IMR-90 (cell line): ENCODE results near the gene TBC1D22A. TPM values are rescaled to one million over a fixed set of nuclear protein-coding genes. Genes with fewer than 3 reads are reported as not detected.
A peak's percentile ranks its signal among the peaks of the same experiment; 100 is the strongest.

ENCODE experiments used
- ATAC-seq: fragments of 200-7000 bp; cut with Tn5 transposase; 2 replicates; pipeline ENCODE4 v1.9.1; 2020; ENCODE audit warnings: low read depth, mild to moderate bottlenecking, moderate library complexity
- BruUV-seq: library from RNA; stranded (reverse); fragments of 400-500 nt; replicated peaks from 2 replicates; lab custom pipeline; 2021; lab: Mats Ljungman, UMichigan
- CTCF ChIA-PET: fragments of 300-600 bp; formaldehyde crosslinking; extraction: SDS; loops from one replicate; lab custom pipeline; 2021; ENCODE audit warnings: antibody characterized with exemption; lab: Yijun Ruan, JAX
- POLR2A ChIA-PET: fragments of 300-600 bp; sonication (Branson Sonifier 250); formaldehyde crosslinking; loops from one replicate; lab custom pipeline; 2022; ENCODE audit warnings: antibody characterized with exemption; ENCODE audit not compliant: unreplicated experiment; lab: Charles Lee
- DNase-seq: peaks from one replicate; pipeline ENCODE4 v3.0.0; 2013
- H2AFZ ChIP-seq: replicated peaks from 2 replicates; pipeline ENCODE3; 2013; ENCODE audit warnings: low read length, mild to moderate bottlenecking; ENCODE audit not compliant: poor library complexity
- H2AK5ac ChIP-seq: 2 replicates; pipeline ENCODE4 v1.6.1; 2013; ENCODE audit warnings: low read depth, low read length, inconsistent platforms
- H2AK9ac ChIP-seq: replicated peaks from 2 replicates; pipeline ENCODE3; 2013; ENCODE audit warnings: mild to moderate bottlenecking, low read depth, low read length, moderate library complexity; ENCODE audit not compliant: poor library complexity
- H2BK120ac ChIP-seq: 2 replicates; pipeline ENCODE4 v1.6.1; 2013; ENCODE audit warnings: low read depth, low read length, inconsistent platforms
- H2BK15ac ChIP-seq: 3 replicates; pipeline ENCODE4 v1.6.1; 2013; ENCODE audit warnings: low read depth, low read length, inconsistent platforms
- H2BK20ac ChIP-seq: 2 replicates; pipeline ENCODE4 v1.6.1; 2013; ENCODE audit warnings: low read depth, mild to moderate bottlenecking, inconsistent platforms, low read length, moderate library complexity
- H2BK5ac ChIP-seq: 2 replicates; pipeline ENCODE4 v1.6.1; 2013; ENCODE audit warnings: mild to moderate bottlenecking, low read depth, low read length, inconsistent platforms; ENCODE audit not compliant: poor library complexity, severe bottlenecking
- H3K14ac ChIP-seq: replicated peaks from 2 replicates; pipeline ENCODE4 v1.6.1; 2013; ENCODE audit warnings: low read depth, low read length, inconsistent platforms
- H3K18ac ChIP-seq: 2 replicates; pipeline ENCODE4 v1.6.1; 2013; ENCODE audit warnings: low read depth, low read length, control low read depth
- H3K23ac ChIP-seq: 2 replicates; pipeline ENCODE4 v1.6.1; 2013; ENCODE audit warnings: low read depth, low read length, inconsistent platforms
- H3K27ac ChIP-seq: 2 replicates; pipeline ENCODE4 v1.5.1; 2013; ENCODE audit warnings: mild to moderate bottlenecking, control low read depth, low read length; ENCODE audit not compliant: insufficient read depth
- H3K27me3 ChIP-seq: 2 replicates; pipeline ENCODE4 v1.6.1; 2013; ENCODE audit warnings: low read length; ENCODE audit not compliant: control insufficient read depth, insufficient read depth
- H3K36me3 ChIP-seq: 2 replicates; pipeline ENCODE4 v1.6.1; 2013; ENCODE audit warnings: low read length, mixed read lengths; ENCODE audit not compliant: control insufficient read depth, insufficient read depth
- H3K4ac ChIP-seq: 2 replicates; pipeline ENCODE4 v1.6.1; 2013; ENCODE audit warnings: low read depth, low read length, inconsistent platforms
- H3K4me1 ChIP-seq: 2 replicates; pipeline ENCODE4 v1.6.1; 2013; ENCODE audit warnings: low read length, mixed read lengths; ENCODE audit not compliant: control insufficient read depth, insufficient read depth
- H3K4me2 ChIP-seq: 2 replicates; pipeline ENCODE4 v1.6.1; 2013; ENCODE audit warnings: low read depth, mild to moderate bottlenecking, control low read depth, low read length, moderate library complexity
- H3K4me3 ChIP-seq: 2 replicates; pipeline ENCODE4 v1.5.1; 2013; ENCODE audit warnings: low read depth, mild to moderate bottlenecking, control low read depth, low read length, moderate library complexity; ENCODE audit not compliant: insufficient read depth
- H3K56ac ChIP-seq: 2 replicates; pipeline ENCODE4 v1.6.1; 2013; ENCODE audit warnings: low read length, inconsistent platforms; ENCODE audit not compliant: insufficient read depth; ENCODE audit errors: extremely low read depth
- H3K79me1 ChIP-seq, 2 experiments: 2 replicates each; pipeline ENCODE4 v1.6.1; 2013; ENCODE audit warnings: low read length in 2 of 2, inconsistent platforms in 1 of 2, low read depth in 1 of 2
- H3K9ac ChIP-seq: 2 replicates; pipeline ENCODE4 v1.6.1; 2013; ENCODE audit warnings: low read depth, low read length, control low read depth
- H3K9me1 ChIP-seq: 2 replicates; pipeline ENCODE4 v1.6.1; 2013; ENCODE audit warnings: low read length, inconsistent platforms; ENCODE audit not compliant: insufficient read depth
- H3K9me3 ChIP-seq: 2 replicates; pipeline ENCODE4 v1.6.1; 2013; ENCODE audit warnings: low read length; ENCODE audit not compliant: control insufficient read depth, insufficient read depth
- H4K20me1 ChIP-seq: 2 replicates; pipeline ENCODE4 v1.6.1; 2013; ENCODE audit warnings: low read length, inconsistent platforms; ENCODE audit not compliant: insufficient read depth
- H4K5ac ChIP-seq: 2 replicates; pipeline ENCODE4 v1.6.1; 2013; ENCODE audit warnings: mild to moderate bottlenecking, low read depth, low read length, control low read depth
- H4K8ac ChIP-seq, 2 experiments: 2 replicates each; pipeline ENCODE4 v1.6.1; 2013; ENCODE audit warnings: low read depth in 2 of 2, low read length in 2 of 2, control low read depth in 1 of 2, inconsistent platforms in 1 of 2
- H4K91ac ChIP-seq: 2 replicates; pipeline ENCODE4 v1.6.1; 2013; ENCODE audit warnings: low read depth, low read length, inconsistent platforms; ENCODE audit not compliant: insufficient read depth
- BHLHE40 ChIP-seq: fragments of 150-350 bp; IDR thresholded peaks from 2 replicates; pipeline ENCODE4 v1.6.1; 2016; ENCODE audit warnings: mild to moderate bottlenecking, low read depth, low read length
- CHD1 ChIP-seq: IDR thresholded peaks from 2 replicates; pipeline ENCODE4 v1.6.1; 2012; ENCODE audit warnings: low read depth, low read length, improper control_type of control experiment
- CTCF ChIP-seq: conservative IDR thresholded peaks from 2 replicates; pipeline ENCODE4 v1.5.1; 2012; ENCODE audit warnings: mild to moderate bottlenecking, low read depth, low read length, improper control_type of control experiment
- ELK1 ChIP-seq: fragments of 150-350 bp; IDR thresholded peaks from 2 replicates; pipeline ENCODE4 v1.6.1; 2016; ENCODE audit warnings: low read depth, mild to moderate bottlenecking, low read length, moderate library complexity, borderline replicate concordance
- FOS ChIP-seq: fragments of 150-350 bp; IDR thresholded peaks from 2 replicates; pipeline ENCODE4 v1.6.1; 2016; ENCODE audit warnings: low read depth, low read length
- MAFK ChIP-seq: IDR thresholded peaks from 2 replicates; pipeline ENCODE4 v1.6.1; 2012; ENCODE audit warnings: low read depth, low read length, improper control_type of control experiment
- MAZ ChIP-seq: IDR thresholded peaks from 2 replicates; pipeline ENCODE4 v1.6.1; 2012; ENCODE audit warnings: low read depth, mild to moderate bottlenecking, low read length, improper control_type of control experiment, moderate library complexity, borderline replicate concordance
- MXI1 ChIP-seq: IDR thresholded peaks from 2 replicates; pipeline ENCODE4 v1.6.1; 2012; ENCODE audit warnings: low read depth, mild to moderate bottlenecking, low read length, moderate library complexity, borderline replicate concordance
- NFE2L2 ChIP-seq: fragments of 150-350 bp; IDR thresholded peaks from 2 replicates; pipeline ENCODE4 v1.6.1; 2016; ENCODE audit warnings: low read depth, mild to moderate bottlenecking, low read length
- POLR2A ChIP-seq: IDR thresholded peaks from 2 replicates; pipeline ENCODE4 v1.6.1; 2012; ENCODE audit warnings: mild to moderate bottlenecking, low read depth, low read length
- RCOR1 ChIP-seq: IDR thresholded peaks from 2 replicates; pipeline ENCODE4 v1.6.1; 2012; ENCODE audit warnings: mild to moderate bottlenecking, low read length, improper control_type of control experiment; ENCODE audit not compliant: insufficient replicate concordance
- RFX5 ChIP-seq: IDR thresholded peaks from 2 replicates; pipeline ENCODE4 v1.8.0; 2012; ENCODE audit warnings: low read depth, mild to moderate bottlenecking, low read length, moderate library complexity
- SMC3 ChIP-seq: fragments of 150-350 bp; IDR thresholded peaks from 2 replicates; pipeline ENCODE4 v1.6.1; 2016; ENCODE audit warnings: low read depth, mild to moderate bottlenecking, antibody characterized with exemption, low read length, moderate library complexity
- USF2 ChIP-seq: fragments of 150-350 bp; IDR thresholded peaks from 2 replicates; pipeline ENCODE4 v1.6.1; 2017; ENCODE audit warnings: mild to moderate bottlenecking, antibody characterized with exemption, low read length, low read depth
- WGBS, 2 experiments: methylation state at CpG; one replicate each; pipeline versions ENCODE4 v1.1.5 to v1.1.7; 2013; ENCODE audit warnings: missing lambda C conversion rate in 2 of 2; ENCODE audit not compliant: insufficient read length in 1 of 2; ENCODE audit errors: extremely low coverage in 2 of 2; 5-methylcytosine and 5-hydroxymethylcytosine counted together
- dilution Hi-C: fragments of 300-500 bp; cut with HindIII; formaldehyde crosslinking; loops from one replicate; pipeline ENCODE4 v1.14.3; 2018; ENCODE audit warnings: low sequenced_read_pairs; ENCODE audit not compliant: unreplicated experiment
- in situ Hi-C: fragments of 300-500 bp; cut with MboI; formaldehyde crosslinking; loops from 3 replicates; pipeline ENCODE4 v1.14.3; 2019; ENCODE audit warnings: low sequenced_read_pairs, inconsistent platforms, mixed read lengths
- intact Hi-C: fragments of 100-400 bp; cut with micrococcal nuclease; formaldehyde crosslinking; loops from 2 replicates; pipeline ENCODE4 v1.10.0; 2022
- polyA plus RNA-seq, 3 experiments: library from polyadenylated mRNA; depleted of rRNA; stranded (reverse); fragments of >200 nt; gene quantifications; 2 replicates each; pipeline ENCODE4 v1.2.3, GENCODE V29; 2012; ENCODE audit warnings: low replicate concordance in 1 of 3
- total RNA-seq: library from RNA; depleted of rRNA; stranded (reverse); fragments of >200 nt; gene quantifications from 2 replicates; pipeline ENCODE4 v1.2.3, GENCODE V29; 2012

TBC1D22A gene
- total and polyA plus RNA-seq, 2 of the 4 experiments (the other 2 are of a cell fraction), result 9.0 to 16.7 TPM

- no peak overlapping the region for H3K56ac ChIP-seq
- no peak overlapping the region for H4K5ac ChIP-seq
- peaks cover 4% of the 10 kb centered on the region; the same call in 1 of the 2 replicates for H3K9me1 ChIP-seq
- BruUV-seq, result no TSS peak
- peaks cover 2% of the 10 kb centered on the region; the same call in 1 of the 2 replicates for H3K4me1 ChIP-seq
- POLR2A ChIA-PET, result no interaction called here
- no peak overlapping the region for H3K23ac ChIP-seq
- DNase-seq, result peak; percentile 7
- no peak overlapping the region for H2BK120ac ChIP-seq
- in situ Hi-C loops (no loop called here), intact Hi-C loops (loop anchor here (10.0 kb wide), 1 partner anchor 171 kb away; no protein-coding TSS in a partner anchor), dilution Hi-C loops (no loop called here)
- CTCF ChIA-PET, result no interaction called here
- H3K36me3 ChIP-seq, result no peaks in the 10 kb centered on the region
- no peak overlapping the region for H3K18ac ChIP-seq
- H3K4ac ChIP-seq, result no peak overlapping the region
- H2BK15ac ChIP-seq, result no peak overlapping the region
- peaks cover 8 to 12% of the 10 kb centered on the region in 2 experiments for H3K79me1 ChIP-seq
- no peak overlapping the region for H2AK5ac ChIP-seq
- no peaks in the 10 kb centered on the region for H3K9me3 ChIP-seq
- WGBS, 2 experiments, result 98% methylated on average over 17 of the region's 33 CpGs; no CpG with 5 or more reads in 1 of the 2 experiments
- H2BK20ac ChIP-seq, result no peak overlapping the region
- no peak overlapping the region for H3K27ac ChIP-seq
- H3K4me3 ChIP-seq, result no peak overlapping the region
- no peak overlapping the region for H2AK9ac ChIP-seq
- no peak overlapping the region for H2BK5ac ChIP-seq
- no peak overlapping the region for H4K91ac ChIP-seq
- no peak overlapping the region for H2AFZ ChIP-seq
- no peaks in the 10 kb centered on the region for H3K27me3 ChIP-seq
- no peak overlapping the region for H4K8ac ChIP-seq
- H3K14ac ChIP-seq, result no peak overlapping the region
- no peak for ATAC-seq
- H3K4me2 ChIP-seq, result no peak overlapping the region
- H4K20me1 ChIP-seq, result peaks cover 10% of the 10 kb centered on the region; the same call in 1 of the 2 replicates
- H3K9ac ChIP-seq, result no peak overlapping the region
- TF ChIP-seq BHLHE40 (no peak), CTCF (no peak), POLR2A (no peak), CHD1 (no peak), MAZ (no peak), FOS (no peak), MXI1 (no peak), SMC3 (no peak), RFX5 (no peak), ELK1 (no peak), MAFK (no peak), RCOR1 (no peak), NFE2L2 (no peak), USF2 (no peak)
Observed at GRCh38 chr22:46965555-46966494, 203.4 kb downstream of the TBC1D22A start.
